GM21576 (cell line): ENCODE results near the gene CITED1.

Experiments used
- ATAC-seq: cut with Tn5 transposase; IDR thresholded peaks from one replicate; pipeline ENCODE4 v1.9.1; 2021; ENCODE audit warnings: mild to moderate bottlenecking, moderate library complexity; ENCODE audit not compliant: unreplicated experiment

Gene CITED1

GRCh38 chrX:72308566-72309296, 3.0 kb upstream of the CITED1 start:
- ATAC-seq = no peak

- no peak for ATAC-seq
These were observed 2.5 kb upstream of the CITED1 start for GRCh38 chrX:72308209-72308565.

GRCh38 chrX:72307646-72308051, 1.9 kb upstream of the CITED1 start:
- no peak for ATAC-seq

GRCh38 chrX:72306851-72307645, 1.3 kb upstream of the CITED1 start:
- ATAC-seq = peak; percentile 50

- no peak for ATAC-seq
These were observed 529 bp upstream of the CITED1 start for GRCh38 chrX:72306085-72306801.

- no peak for ATAC-seq
These were observed 837 bp downstream of the CITED1 start for GRCh38 chrX:72304877-72305276.

- ATAC-seq = no peak
These were observed 3.9 kb downstream of the CITED1 start for GRCh38 chrX:72301781-72302180.

GRCh38 chrX:72299891-72300630, 5.7 kb downstream of the CITED1 start:
- no peak for ATAC-seq

- ATAC-seq = no peak
These were observed 7.6 kb downstream of the CITED1 start for GRCh38 chrX:72297953-72298730.

GRCh38 chrX:72296991-72297390, 8.7 kb downstream of the CITED1 start:
- no peak for ATAC-seq

GRCh38 chrX:72295745-72296144, 10.0 kb downstream of the CITED1 start:
- ATAC-seq = no peak

- ATAC-seq = no peak
These were observed 11.2 kb downstream of the CITED1 start for GRCh38 chrX:72294497-72294896.

- no peak for ATAC-seq
These were observed 23.4 kb downstream of the CITED1 start for GRCh38 chrX:72282302-72282701.

- no peak for ATAC-seq
These were observed 25.3 kb downstream of the CITED1 start for GRCh38 chrX:72280321-72280845.

- ATAC-seq = no peak
These were observed 29.2 kb downstream of the CITED1 start for GRCh38 chrX:72276478-72276953.

GRCh38 chrX:72274526-72274925, 31.2 kb downstream of the CITED1 start:
- ATAC-seq = no peak

GRCh38 chrX:72273718-72274117, 32.0 kb downstream of the CITED1 start:
- no peak for ATAC-seq

- ATAC-seq = no peak
These were observed 32.8 kb downstream of the CITED1 start for GRCh38 chrX:72272868-72273267.

GRCh38 chrX:72271812-72272211, 33.9 kb downstream of the CITED1 start:
- ATAC-seq = no peak
